Pons (tissue), 1 donor: ENCODE measurements around the gene MOB3B.

ENCODE experiments used
- DNase-seq: peaks from one replicate; pipeline ENCODE4 v3.0.0-alpha.2; 2016; ENCODE audit warnings: low spot score

MOB3B gene

DNA sequence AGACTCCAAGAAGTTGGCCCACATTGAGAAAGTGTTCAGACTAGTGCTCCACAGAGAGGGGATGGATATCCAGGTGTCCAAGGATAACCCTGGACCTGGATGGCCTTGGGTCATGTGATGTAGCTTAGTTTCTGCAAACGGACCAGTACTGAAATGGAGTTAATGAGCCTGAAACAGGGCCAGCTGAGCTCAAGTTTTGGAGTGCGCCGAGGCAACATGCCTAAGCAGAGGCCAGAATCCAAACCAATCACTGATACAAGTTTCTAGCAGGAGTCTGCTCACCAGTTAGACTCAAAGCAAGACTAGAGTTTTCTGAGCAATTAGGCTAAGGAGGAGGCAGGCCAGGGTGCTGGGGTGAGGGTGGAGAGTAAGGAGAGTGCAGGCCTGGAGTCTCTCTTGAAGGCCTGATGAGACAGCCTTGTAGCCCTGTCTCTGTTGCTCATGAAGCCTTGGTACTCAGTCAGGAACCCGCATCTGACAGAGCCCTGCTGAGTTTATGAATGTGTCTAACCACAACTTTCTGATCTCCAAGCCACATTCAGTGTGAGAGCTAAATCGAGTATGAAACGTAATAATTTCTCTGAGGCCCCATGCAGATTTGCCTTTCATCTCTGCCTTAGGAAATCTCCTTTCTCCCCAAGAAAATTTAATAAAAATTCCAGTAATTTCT lies 163.8 kb downstream of the MOB3B start:
- DNase-seq: no peak

- no peak for DNase-seq
Observed at GRCh38 chr9:27362447-27363210, 167.0 kb downstream of the MOB3B start.

- no peak for DNase-seq
Observed at GRCh38 chr9:27361492-27361891, 168.1 kb downstream of the MOB3B start.

DNA sequence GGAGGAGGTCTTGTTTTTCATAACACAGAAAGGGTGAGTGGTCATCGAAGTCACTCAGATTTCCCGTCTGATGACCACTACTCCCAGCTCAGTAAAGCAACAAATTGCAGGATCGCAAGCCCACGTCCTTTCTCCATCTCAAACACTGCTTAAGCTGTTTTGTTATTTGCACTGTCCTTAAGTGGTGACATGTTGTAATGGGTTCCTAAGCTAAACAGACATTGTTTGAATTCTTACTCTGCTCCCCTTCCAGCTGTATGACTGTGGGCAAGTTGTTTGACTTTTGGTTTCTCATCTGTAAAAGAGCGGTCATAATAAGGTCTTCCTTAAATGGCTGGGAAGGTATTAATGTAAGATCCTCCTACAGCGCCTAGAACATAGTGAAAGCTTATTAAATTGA lies 169.9 kb downstream of the MOB3B start:
- no peak for DNase-seq

- DNase-seq: no peak
Observed at GRCh38 chr9:27358007-27358406, 171.6 kb downstream of the MOB3B start.

GRCh38 chr9:27356446-27356845 lies 173.2 kb downstream of the MOB3B start:
- peak; percentile 83 for DNase-seq

DNA sequence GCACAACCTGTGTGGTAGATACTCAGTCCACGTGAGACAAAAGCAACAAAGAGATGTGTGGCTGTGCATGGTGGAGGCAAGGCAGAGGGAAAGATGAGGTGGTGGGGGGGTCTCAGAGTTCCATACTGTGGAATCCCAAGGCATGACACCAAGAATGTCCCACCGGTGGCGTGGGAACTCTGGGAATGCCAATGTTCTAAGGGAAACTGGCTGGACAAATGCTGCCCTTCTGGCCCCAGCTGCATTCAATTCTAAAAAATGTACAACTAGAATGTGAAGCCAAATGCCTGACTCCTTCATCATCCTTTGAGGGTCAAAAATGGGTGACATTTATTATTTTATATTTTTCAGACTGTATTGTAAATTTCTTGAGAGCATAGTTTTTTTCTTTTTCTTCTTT lies 174.4 kb downstream of the MOB3B start:
- DNase-seq: no peak

DNA sequence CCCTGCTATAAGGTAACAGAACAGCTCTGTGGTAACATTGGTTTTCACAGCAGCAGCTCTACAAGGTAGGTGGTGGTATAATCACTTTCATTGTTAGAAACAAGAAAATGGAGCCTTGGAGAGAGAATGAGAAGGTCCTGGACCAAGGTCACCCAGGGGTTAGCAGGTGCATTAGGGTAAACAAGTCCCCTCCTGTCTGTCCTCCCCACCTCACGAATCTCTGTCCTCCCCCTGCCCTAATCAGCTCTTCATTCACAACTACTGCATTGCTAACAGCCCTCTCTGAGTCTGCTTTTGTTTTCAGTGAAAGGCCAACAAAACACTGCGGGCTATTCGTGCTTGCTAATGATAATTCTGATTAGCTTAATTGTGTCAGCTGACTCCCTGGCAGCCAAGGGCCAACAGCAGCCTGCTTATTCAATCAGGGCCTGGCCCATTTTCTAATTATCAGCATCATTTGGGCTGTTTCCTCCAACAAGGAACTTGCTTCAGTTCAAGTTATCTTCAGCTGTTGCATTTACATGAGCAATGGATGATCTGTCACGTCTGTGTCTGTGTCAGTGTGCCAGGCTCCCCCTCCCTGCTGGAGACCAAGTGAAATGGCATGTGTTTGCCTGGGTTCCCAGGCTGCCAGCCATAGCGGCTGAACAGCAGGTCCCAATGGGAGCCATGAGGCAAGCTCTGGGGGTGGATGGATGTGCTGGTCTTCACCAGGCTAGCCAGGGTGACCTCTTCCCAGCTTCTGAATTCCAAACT lies 176.0 kb downstream of the MOB3B start:
- DNase-seq: peak; percentile 98

GRCh38 chr9:27353166-27353473 lies 176.5 kb downstream of the MOB3B start:
- no peak for DNase-seq

GRCh38 chr9:27352457-27353165 lies 177.0 kb downstream of the MOB3B start:
- DNase-seq: peak; percentile 77

DNA sequence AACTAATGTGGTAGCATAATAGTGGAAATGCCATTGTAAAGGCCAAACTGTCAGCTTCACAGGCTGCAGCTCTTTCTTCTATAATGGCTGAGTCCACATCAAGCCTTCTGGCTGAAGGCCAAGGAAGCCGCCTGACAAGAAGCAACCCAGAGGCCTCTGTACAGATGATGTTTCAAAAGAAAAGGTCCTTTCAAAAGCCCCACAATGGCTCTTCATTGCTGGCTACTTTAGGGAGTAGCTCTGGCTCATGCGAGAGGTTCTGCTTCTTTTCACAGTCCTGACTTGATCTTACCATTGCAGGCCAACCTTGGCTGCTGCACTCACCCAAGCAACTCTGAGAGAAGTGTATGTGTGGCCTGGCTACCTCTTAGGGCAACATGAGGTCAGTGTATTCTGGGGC lies 178.2 kb downstream of the MOB3B start:
- peak; percentile 98 for DNase-seq

DNA sequence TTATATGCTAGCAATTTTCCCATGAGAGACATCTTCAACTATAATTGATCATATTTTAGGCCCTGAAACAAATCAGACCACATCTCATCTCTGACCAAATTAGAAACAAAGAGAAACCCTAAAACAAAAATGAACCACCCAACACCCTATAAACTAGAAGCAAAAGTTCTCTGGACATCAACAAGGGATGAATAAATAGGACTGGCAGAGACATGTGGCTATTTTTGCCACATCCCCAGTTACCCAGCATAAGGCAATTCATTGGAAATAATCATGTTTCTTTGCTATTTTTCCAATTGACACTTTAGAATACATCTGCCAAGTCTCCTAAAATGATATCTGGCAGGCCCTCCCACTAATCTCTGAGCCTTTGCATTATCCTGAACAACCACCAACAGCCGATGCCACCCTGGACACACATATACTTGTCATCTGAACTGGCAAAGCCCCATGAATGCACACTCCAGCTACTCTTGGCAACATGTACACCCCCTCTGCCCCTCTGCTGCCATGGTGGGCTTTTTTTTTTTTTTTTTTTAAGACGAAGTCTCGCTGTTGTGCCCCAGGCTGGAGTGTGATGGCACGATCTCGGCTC lies 179.1 kb downstream of the MOB3B start:
- DNase-seq: no peak

DNA sequence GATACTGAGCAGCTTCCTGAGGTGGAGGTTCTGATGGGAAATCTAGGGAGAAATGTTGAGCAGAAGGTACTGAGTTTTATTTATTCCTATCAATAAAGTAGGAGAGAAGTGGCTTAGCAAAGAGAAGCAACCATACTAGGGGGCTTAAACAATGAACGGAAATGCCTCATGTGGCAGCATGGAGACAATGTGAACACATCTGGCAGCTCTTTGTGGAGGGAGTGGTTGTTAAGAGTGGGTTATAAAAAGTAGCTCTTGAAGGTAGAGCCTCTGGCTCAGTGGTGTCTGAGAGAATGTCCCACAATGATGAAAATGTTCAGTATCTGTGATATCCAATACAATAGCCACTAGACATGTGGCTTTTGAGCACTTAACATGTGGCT lies 179.9 kb downstream of the MOB3B start:
- no peak for DNase-seq

DNA sequence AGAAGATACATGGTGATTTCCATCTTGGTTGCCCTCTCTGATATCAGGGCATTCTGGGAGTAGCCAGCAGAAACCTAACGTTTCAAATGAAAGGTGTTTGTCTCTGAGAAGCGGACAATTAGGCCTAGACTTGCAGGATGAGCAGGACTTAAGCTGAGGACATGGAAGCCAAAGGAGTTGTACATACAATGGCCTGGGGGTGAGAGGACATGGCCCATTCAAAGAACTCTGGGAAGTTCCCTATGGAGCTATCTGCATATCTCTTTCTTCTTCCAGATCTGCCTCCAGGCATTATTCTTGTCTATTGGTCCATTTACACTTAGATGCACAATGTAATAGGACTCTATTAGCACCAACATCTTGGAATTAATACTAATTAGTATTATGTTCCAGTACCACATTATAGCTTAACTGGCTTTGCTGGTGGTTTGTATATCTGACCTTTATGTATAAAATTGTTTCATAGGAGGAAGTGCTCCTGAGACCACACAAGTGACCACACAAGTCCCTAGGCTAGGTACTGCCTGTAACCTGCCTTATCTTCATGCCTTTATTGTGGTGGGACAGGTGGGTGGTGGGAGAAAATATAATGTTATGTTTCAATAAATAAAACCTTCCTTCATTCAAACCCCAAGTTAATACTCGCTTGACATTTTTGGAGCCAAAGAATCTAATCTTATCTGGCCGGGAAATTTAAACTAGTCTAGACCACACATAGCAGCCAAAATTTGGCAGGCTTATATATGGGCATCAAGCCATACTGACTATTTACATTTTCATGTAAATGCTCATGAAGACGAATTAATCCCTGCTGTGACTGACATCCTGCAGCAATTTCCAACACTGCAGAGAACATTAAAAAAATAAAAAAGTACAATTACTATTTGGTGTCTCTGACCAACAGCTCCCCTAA lies 180.6 kb downstream of the MOB3B start:
- no peak for DNase-seq

DNA sequence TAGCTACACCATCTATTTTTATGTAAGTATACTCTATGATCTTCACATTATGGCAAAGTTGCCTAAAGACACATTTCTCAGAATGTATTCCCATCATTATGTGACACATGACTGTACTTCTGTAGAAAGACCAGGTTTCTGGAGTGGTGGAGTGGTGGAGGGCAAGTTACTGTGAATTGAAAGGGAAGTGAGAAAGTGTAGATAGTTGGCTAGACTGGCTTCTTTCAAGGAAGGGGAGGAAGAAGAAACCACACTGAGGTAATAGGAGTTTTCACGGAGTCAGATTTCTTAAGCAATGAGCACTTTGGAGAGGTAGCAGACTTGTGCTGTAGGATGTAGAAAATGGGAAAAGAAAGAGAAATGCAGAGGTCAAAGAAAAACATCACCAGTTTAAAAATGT lies 181.7 kb downstream of the MOB3B start:
- DNase-seq: no peak

DNA sequence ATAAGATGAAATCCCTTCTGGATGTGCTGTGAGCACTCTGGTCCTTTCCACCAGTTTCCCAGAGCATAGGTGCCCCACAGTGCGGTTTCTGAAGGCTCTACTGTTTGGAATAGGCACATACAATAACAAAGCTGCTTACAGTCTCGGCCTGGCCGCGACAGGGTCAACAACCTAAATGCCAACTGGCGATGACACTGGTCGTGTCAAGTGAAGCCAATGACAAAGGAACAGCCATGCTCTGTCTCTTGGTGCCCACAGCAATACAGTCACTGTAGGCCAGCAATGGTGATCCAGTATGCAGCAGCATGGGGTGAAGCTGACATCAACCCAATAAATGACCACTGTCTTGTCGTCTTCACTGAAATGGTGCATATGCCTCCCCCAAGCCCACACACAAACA lies 184.8 kb downstream of the MOB3B start:
- DNase-seq: peak; percentile 93

- DNase-seq: peak; percentile 2
Observed at GRCh38 chr9:27341545-27342294, 187.9 kb downstream of the MOB3B start.

GRCh38 chr9:27340961-27341511 lies 188.6 kb downstream of the MOB3B start:
- DNase-seq: peak; percentile 93

- DNase-seq: peak; percentile 46
Observed at GRCh38 chr9:27340285-27340674, 189.3 kb downstream of the MOB3B start.

DNA sequence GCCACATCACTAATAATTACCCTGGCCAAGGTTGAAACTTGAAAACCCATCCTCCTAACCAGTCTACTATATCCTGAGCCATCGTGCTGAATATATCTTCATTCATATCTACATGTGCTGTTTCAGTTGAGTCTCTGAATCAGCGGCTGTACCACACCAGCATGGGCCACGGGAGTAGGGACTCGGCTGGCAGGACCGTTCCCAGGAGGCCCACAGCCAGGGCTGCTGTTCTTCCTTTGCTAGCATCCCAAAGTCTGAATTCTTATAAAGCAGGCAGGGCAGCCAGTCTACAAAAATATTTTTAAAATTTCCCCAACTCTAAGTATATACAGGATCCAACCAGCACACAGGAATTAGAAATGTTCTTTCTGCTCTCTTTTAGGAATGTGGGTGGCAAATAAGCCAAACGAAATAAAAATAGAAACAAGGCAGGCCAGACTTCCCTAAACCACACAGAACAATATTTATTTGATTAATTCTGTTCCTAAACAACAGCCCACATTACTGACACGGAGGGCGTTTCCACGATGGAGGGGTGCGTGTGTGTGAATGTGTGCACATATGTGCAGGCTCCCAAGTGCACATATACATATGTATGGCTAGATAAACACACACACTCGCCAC lies 189.8 kb downstream of the MOB3B start:
- peak; percentile 47 for DNase-seq
